Stimulated activated naive CD8-positive, alpha-beta T cell treated with anti-CD3 and anti-CD28 coated beads, Interleukin-15, amount 100 ng/mL, for 72 hours (primary cell): Measurements from ENCODE around the gene CDC37L1.

Experiments
- ATAC-seq: fragments of 150-1000 bp; cut with Tn5 transposase; 2 replicates; pipeline ENCODE4 v1.10.0; 2021; ENCODE audit warnings: mild to moderate bottlenecking, moderate library complexity
- DNase-seq, 2 donors: peaks; one replicate each; pipeline ENCODE4 v3.0.0; 2021 to 2022
- H3K27ac Mint-ChIP-seq, 2 donors: one replicate each; pipeline ENCODE4 v1.8.0; 2022; ENCODE audit warnings: mild to moderate bottlenecking in 2 of 2, mixed read lengths in 2 of 2, moderate library complexity in 2 of 2
- H3K27me3 Mint-ChIP-seq: one replicate; pipeline ENCODE4 v1.8.0; 2022; ENCODE audit warnings: mixed read lengths
- H3K4me1 Mint-ChIP-seq: one replicate; pipeline ENCODE4 v1.8.0; 2022; ENCODE audit warnings: mild to moderate bottlenecking, mixed read lengths
- H3K4me3 Mint-ChIP-seq, 2 donors: one replicate each; pipeline ENCODE4 v1.8.0; 2022; ENCODE audit warnings: mild to moderate bottlenecking in 2 of 2, mixed read lengths in 2 of 2, moderate library complexity in 1 of 2
- H3K9me3 Mint-ChIP-seq, 2 donors: one replicate each; pipeline ENCODE4 v1.8.0; 2022; ENCODE audit warnings: mixed read lengths in 2 of 2

The CDC37L1 gene

DNA sequence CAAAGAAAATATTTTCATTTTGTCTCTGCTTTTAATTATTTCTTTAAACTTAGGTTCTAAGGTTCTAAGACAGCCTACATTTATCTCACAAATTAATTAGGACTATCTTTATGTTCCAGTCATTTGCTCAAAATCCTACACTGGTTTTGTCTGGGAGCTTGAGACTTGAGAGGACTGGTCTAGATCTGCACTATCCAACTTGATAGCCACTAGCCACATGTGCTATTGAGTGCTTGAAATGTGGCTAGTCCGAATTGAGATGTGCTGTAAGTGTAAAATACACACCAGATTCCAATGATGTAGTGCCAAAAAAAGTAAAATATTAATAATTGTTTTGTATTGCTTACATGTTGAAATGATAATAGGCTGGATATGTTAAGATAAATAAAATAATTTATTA lies 7.2 kb downstream of the CDC37L1 start:
- Mint-ChIP-seq H3K27ac (no peak overlapping the region), H3K4me3 (no peak overlapping the region), H3K9me3 (no peaks in the 10 kb centered on the region), H3K27me3 (no peaks in the 10 kb centered on the region), H3K4me1 (peaks cover 44% of the 10 kb centered on the region)
- no peak for DNase-seq
- ATAC-seq = no peak

- Mint-ChIP-seq H3K9me3 (no peaks in the 10 kb centered on the region), H3K27me3 (no peaks in the 10 kb centered on the region), H3K27ac (no peak overlapping the region), H3K4me1 (peaks cover 43% of the 10 kb centered on the region), H3K4me3 (peak overlapping the region in 1 of 2 donors; percentile 17)
- no peak for ATAC-seq
- no peak for DNase-seq
Observed at GRCh38 chr9:4689021-4689420, 9.7 kb downstream of the CDC37L1 start.

GRCh38 chr9:4689687-4690104 lies 10.3 kb downstream of the CDC37L1 start:
- DNase-seq (no peak), ATAC-seq (peak; percentile 90)
- Mint-ChIP-seq H3K27ac (no peak overlapping the region), H3K4me3 (peak overlapping the region in 1 of 2 donors; percentile 29), H3K27me3 (no peaks in the 10 kb centered on the region), H3K4me1 (peaks cover 43% of the 10 kb centered on the region), H3K9me3 (no peaks in the 10 kb centered on the region)

DNA sequence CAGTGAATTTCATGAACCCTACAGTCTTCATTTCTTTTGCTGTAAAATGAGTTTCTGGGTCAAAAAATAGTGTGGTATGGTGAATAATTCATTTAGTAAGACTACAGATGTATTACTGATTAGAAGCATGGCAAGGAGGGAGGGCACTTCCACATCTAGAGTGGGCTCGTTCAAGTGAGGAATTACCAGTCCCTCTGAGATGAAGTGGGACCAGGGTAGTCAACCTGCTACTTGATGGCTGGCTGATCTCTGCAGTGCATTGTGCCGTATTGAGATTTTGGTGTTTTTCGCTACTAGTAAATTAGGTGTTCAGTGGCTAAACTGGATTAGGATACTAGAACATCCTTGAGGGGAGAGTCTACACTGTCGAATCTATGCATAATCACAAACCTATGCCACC lies 10.8 kb downstream of the CDC37L1 start:
- H3K4me3 Mint-ChIP-seq = no peak overlapping the region
- ATAC-seq (no peak), DNase-seq (no peak)
- no peaks in the 10 kb centered on the region for H3K27me3 Mint-ChIP-seq
- H3K27ac Mint-ChIP-seq = no peak overlapping the region
- H3K9me3 Mint-ChIP-seq = no peaks in the 10 kb centered on the region
- H3K4me1 Mint-ChIP-seq = peaks cover 43% of the 10 kb centered on the region

GRCh38 chr9:4691795-4692194 lies 12.4 kb downstream of the CDC37L1 start:
- no peaks in the 10 kb centered on the region for H3K27me3 Mint-ChIP-seq
- H3K4me3 Mint-ChIP-seq = no peak overlapping the region
- H3K4me1 Mint-ChIP-seq = peaks cover 45% of the 10 kb centered on the region
- peak; percentile 77 for ATAC-seq
- no peak for DNase-seq
- no peaks in the 10 kb centered on the region for H3K9me3 Mint-ChIP-seq
- H3K27ac Mint-ChIP-seq = no peak overlapping the region

- no peaks in the 10 kb centered on the region for H3K27me3 Mint-ChIP-seq
- DNase-seq (no peak), ATAC-seq (no peak)
- H3K4me1 Mint-ChIP-seq = peaks cover 16% of the 10 kb centered on the region
- H3K9me3 Mint-ChIP-seq = no peaks in the 10 kb centered on the region
- H3K4me3 Mint-ChIP-seq = no peak overlapping the region
- no peak overlapping the region for H3K27ac Mint-ChIP-seq
Observed at GRCh38 chr9:4700091-4700490, 20.7 kb downstream of the CDC37L1 start.

DNA sequence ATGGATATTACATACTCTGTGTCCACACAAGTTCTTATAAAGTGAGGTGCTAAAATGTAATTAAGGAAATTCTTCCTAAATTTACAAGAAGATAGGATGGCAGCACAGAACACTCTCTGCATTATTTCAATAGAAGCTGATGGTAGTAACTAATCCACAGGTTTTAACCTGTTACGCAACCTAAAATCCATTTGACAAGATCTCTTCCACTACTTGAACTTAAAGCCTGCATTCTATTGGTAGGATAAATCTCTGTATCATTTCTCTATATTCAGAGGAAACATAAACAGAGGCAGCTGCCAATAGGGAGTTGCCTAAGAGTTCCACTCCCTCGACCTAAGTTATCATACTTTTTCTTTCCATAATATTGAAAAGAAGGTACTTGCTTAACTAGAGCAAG lies 21.6 kb downstream of the CDC37L1 start:
- H3K27ac Mint-ChIP-seq = no peak overlapping the region
- peaks cover 12% of the 10 kb centered on the region for H3K4me1 Mint-ChIP-seq
- no peak overlapping the region for H3K4me3 Mint-ChIP-seq
- no peak for ATAC-seq
- H3K27me3 Mint-ChIP-seq = no peaks in the 10 kb centered on the region
- DNase-seq = no peak
- H3K9me3 Mint-ChIP-seq = no peaks in the 10 kb centered on the region

- Mint-ChIP-seq H3K27me3 (no peaks in the 10 kb centered on the region), H3K4me3 (no peak overlapping the region), H3K4me1 (peaks cover 7% of the 10 kb centered on the region), H3K27ac (peak overlapping the region in 1 of 2 donors; percentile 39), H3K9me3 (no peaks in the 10 kb centered on the region)
- no peak for ATAC-seq
- no peak for DNase-seq
Observed at GRCh38 chr9:4701526-4701925, 22.2 kb downstream of the CDC37L1 start.

- peaks cover 20% of the 10 kb centered on the region for H3K4me1 Mint-ChIP-seq
- no peak for DNase-seq
- H3K27me3 Mint-ChIP-seq = no peaks in the 10 kb centered on the region
- H3K9me3 Mint-ChIP-seq = no peaks in the 10 kb centered on the region
- H3K27ac Mint-ChIP-seq = no peak overlapping the region
- ATAC-seq = peak; percentile 52
- no peak overlapping the region for H3K4me3 Mint-ChIP-seq
Observed at GRCh38 chr9:4704129-4704528, 24.8 kb downstream of the CDC37L1 start.

GRCh38 chr9:4706021-4706420 lies 26.7 kb downstream of the CDC37L1 start:
- no peak overlapping the region for H3K27ac Mint-ChIP-seq

GRCh38 chr9:4706971-4707622 lies 27.7 kb downstream of the CDC37L1 start:
- ATAC-seq (no peak), DNase-seq (no peak)
- Mint-ChIP-seq H3K27ac (peak overlapping the region in 1 of 2 donors; percentile 40), H3K4me3 (no peak overlapping the region), H3K27me3 (no peaks in the 10 kb centered on the region), H3K4me1 (peaks cover 18% of the 10 kb centered on the region), H3K9me3 (no peaks in the 10 kb centered on the region)

More at GRCh38 chr9:4706021-4706420, 26.7 kb downstream of the CDC37L1 start:
- no peak overlapping the region for H3K4me3 Mint-ChIP-seq
- no peak for ATAC-seq
- peaks cover 24% of the 10 kb centered on the region for H3K4me1 Mint-ChIP-seq
- no peaks in the 10 kb centered on the region for H3K27me3 Mint-ChIP-seq
- DNase-seq = no peak
- no peaks in the 10 kb centered on the region for H3K9me3 Mint-ChIP-seq

DNA sequence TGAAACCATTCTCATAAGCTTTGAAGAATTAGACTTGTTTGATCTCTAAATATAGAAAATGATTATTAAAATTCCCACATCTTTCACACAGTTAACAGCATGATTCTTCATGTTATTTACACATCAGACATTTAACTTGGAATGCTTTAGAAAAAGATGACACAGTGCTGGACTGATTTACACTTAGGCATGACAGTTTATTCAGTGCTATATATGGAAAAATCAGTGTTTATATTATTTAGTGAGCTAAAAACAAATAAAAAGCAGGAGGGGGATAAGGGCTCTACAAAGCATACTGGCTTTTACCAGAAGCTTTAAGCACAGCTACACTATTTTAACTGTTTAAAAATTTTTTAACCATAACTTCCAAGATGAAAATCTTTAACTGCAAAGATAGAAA lies 30.0 kb downstream of the CDC37L1 start:
- Mint-ChIP-seq H3K4me3 (no peak overlapping the region), H3K9me3 (peaks cover 0 to 6% of the 10 kb centered on the region in 2 donors), H3K27me3 (no peaks in the 10 kb centered on the region), H3K27ac (peak overlapping the region in 1 of 2 donors; percentile 83), H3K4me1 (peaks cover 18% of the 10 kb centered on the region)
- DNase-seq = no peak
- ATAC-seq = no peak

DNA sequence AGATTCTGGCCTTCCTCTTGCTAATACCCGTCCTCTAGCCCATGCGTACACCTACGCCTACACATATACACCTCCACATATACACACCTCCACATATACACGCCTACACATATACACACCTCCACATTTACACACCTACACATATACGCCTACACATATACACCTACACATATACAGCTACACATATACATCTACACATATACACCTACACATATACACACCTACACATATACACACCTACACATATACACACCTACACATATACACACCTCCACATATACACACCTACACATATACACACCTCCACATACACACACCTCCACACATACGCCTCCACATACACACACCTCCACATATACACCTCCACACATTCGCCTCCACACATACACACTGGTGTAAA lies 34.5 kb downstream of the CDC37L1 start:
- Mint-ChIP-seq H3K4me3 (no peak overlapping the region), H3K9me3 (peaks cover 0 to 6% of the 10 kb centered on the region in 2 donors), H3K27ac (no peak overlapping the region), H3K4me1 (peaks cover 5% of the 10 kb centered on the region), H3K27me3 (no peaks in the 10 kb centered on the region)
- DNase-seq (no peak), ATAC-seq (peak; percentile 45)

- Mint-ChIP-seq H3K9me3 (peaks cover 0 to 6% of the 10 kb centered on the region in 2 donors), H3K27me3 (no peaks in the 10 kb centered on the region), H3K27ac (no peak overlapping the region), H3K4me1 (peaks cover 2% of the 10 kb centered on the region), H3K4me3 (no peak overlapping the region)
- DNase-seq (no peak), ATAC-seq (no peak)
Observed at GRCh38 chr9:4714266-4715016, 35.1 kb downstream of the CDC37L1 start.

GRCh38 chr9:4716163-4716562 lies 36.8 kb downstream of the CDC37L1 start:
- DNase-seq (no peak), ATAC-seq (no peak)
- H3K4me3 Mint-ChIP-seq = no peak overlapping the region
- no peaks in the 10 kb centered on the region for H3K27me3 Mint-ChIP-seq
- H3K4me1 Mint-ChIP-seq = no peaks in the 10 kb centered on the region
- peak overlapping the region in 1 of 2 donors; percentile 31 for H3K27ac Mint-ChIP-seq
- peaks cover 0 to 6% of the 10 kb centered on the region in 2 donors for H3K9me3 Mint-ChIP-seq

GRCh38 chr9:4717815-4718214 lies 38.4 kb downstream of the CDC37L1 start:
- no peak for ATAC-seq
- no peaks in the 10 kb centered on the region for H3K27me3 Mint-ChIP-seq
- DNase-seq = no peak
- H3K9me3 Mint-ChIP-seq = peaks cover 0 to 6% of the 10 kb centered on the region in 2 donors
- H3K4me3 Mint-ChIP-seq = no peak overlapping the region
- no peaks in the 10 kb centered on the region for H3K4me1 Mint-ChIP-seq
- no peak overlapping the region for H3K27ac Mint-ChIP-seq
